Endodermal cell (in vitro differentiated cells): ENCODE measurements around the gene LYL1. TPM values are rescaled to one million over a fixed set of nuclear protein-coding genes. Genes with fewer than 3 reads are reported as not detected.

Experiments
- DNase-seq: peaks from one replicate; pipeline ENCODE4 v3.0.0-alpha.2; 2017
- H3K27ac ChIP-seq: 2 replicates; pipeline ENCODE4 v1.5.1; 2013; ENCODE audit warnings: mild to moderate bottlenecking, low read depth, low read length, moderate library complexity
- H3K27me3 ChIP-seq: 2 replicates; pipeline ENCODE4 v1.6.1; 2013; ENCODE audit warnings: mild to moderate bottlenecking, low read length, moderate library complexity; ENCODE audit not compliant: insufficient read depth, control insufficient read depth, poor library complexity, severe bottlenecking
- H3K36me3 ChIP-seq: 2 replicates; pipeline ENCODE4 v1.7.0; 2013; ENCODE audit warnings: mild to moderate bottlenecking, low read length, moderate library complexity; ENCODE audit not compliant: control insufficient read depth, insufficient read depth
- H3K4me1 ChIP-seq: one replicate; pipeline ENCODE4 v1.7.0; 2013; ENCODE audit warnings: low read length; ENCODE audit not compliant: control insufficient read depth, insufficient read depth
- H3K4me3 ChIP-seq: 2 replicates; pipeline ENCODE4 v1.5.1; 2013; ENCODE audit warnings: mild to moderate bottlenecking, low read length, moderate library complexity
- H3K9ac ChIP-seq: 2 replicates; pipeline ENCODE4 v1.6.1; 2013; ENCODE audit warnings: mild to moderate bottlenecking, low read length, moderate library complexity; ENCODE audit not compliant: poor library complexity, severe bottlenecking; ENCODE audit errors: extremely low read depth
- H3K9me3 ChIP-seq: 2 replicates; pipeline ENCODE4 v1.6.1; 2013; ENCODE audit warnings: mild to moderate bottlenecking, low read length, moderate library complexity; ENCODE audit not compliant: control insufficient read depth
- H3K27ac Mint-ChIP-seq: 2 replicates; pipeline ENCODE4 v1.8.0; 2020; ENCODE audit warnings: mixed read lengths
- H3K27me3 Mint-ChIP-seq: 2 replicates; pipeline ENCODE4 v1.8.0; 2021; ENCODE audit warnings: mild to moderate bottlenecking, mixed read lengths; ENCODE audit not compliant: insufficient read depth
- H3K36me3 Mint-ChIP-seq: 2 replicates; pipeline ENCODE4 v1.8.0; 2020; ENCODE audit warnings: low read depth, mixed read lengths
- H3K4me1 Mint-ChIP-seq: 2 replicates; pipeline ENCODE4 v1.8.0; 2020; ENCODE audit warnings: mixed read lengths
- H3K4me3 Mint-ChIP-seq: 2 replicates; pipeline ENCODE4 v1.8.0; 2020; ENCODE audit warnings: mild to moderate bottlenecking, moderate library complexity, mixed read lengths
- H3K9me3 Mint-ChIP-seq: 2 replicates; pipeline ENCODE4 v1.8.0; 2020; ENCODE audit warnings: mild to moderate bottlenecking, mixed read lengths
- CTCF ChIP-seq: fragments of 200-600 bp; sonication (generic); conservative IDR thresholded peaks from 2 replicates; pipeline ENCODE4 v1.5.0; 2021; ENCODE audit warnings: antibody characterized with exemption, mild to moderate bottlenecking
- WGBS, 2 experiments: methylation state at CpG; one replicate each; pipeline versions ENCODE4 v1.1.5 to v1.1.7; 2013; ENCODE audit warnings: missing lambda C conversion rate in 2 of 2, mixed read lengths in 1 of 2; ENCODE audit not compliant: insufficient coverage in 1 of 2, insufficient read length in 1 of 2; 5-methylcytosine and 5-hydroxymethylcytosine counted together
- total RNA-seq, 2 donors: library from RNA; stranded (reverse); fragmentation: NEBNext Ultra II Directional in 1 of 2; extraction: Animal tissue kit (Norgen Biotek cat#: 25700) in 1 of 2; gene quantifications; 2 replicates in 1 of 2; 3 replicates in 1 of 2; pipeline ENCODE4 v1.2.1, GENCODE V29; 2021

LYL1 gene
- total RNA-seq, 2 donors from 2014 or later: 1.9 to 2.0 TPM

- Histone ChIP-seq H3K9ac (no peak overlapping the region), H3K4me1 (no peaks in the 10 kb centered on the region), H3K27me3 (no peaks in the 10 kb centered on the region), H3K27ac (no peak overlapping the region), H3K36me3 (peaks cover 62% of the 10 kb centered on the region), H3K4me3 (no peak overlapping the region), H3K9me3 (no peaks in the 10 kb centered on the region)
- Mint-ChIP-seq H3K36me3 (peaks cover 50% of the 10 kb centered on the region), H3K9me3 (no peaks in the 10 kb centered on the region), H3K4me1 (peaks cover 5% of the 10 kb centered on the region), H3K27me3 (no peaks in the 10 kb centered on the region), H3K4me3 (no peak overlapping the region), H3K27ac (no peak overlapping the region)
- DNase-seq: no peak
- no peak for TF ChIP-seq CTCF
- WGBS, 2 experiments: 96 to 100% methylated on average over 3 of the region's 3 CpGs
Observed at GRCh38 chr19:13134626-13135025, 32.0 kb upstream of the LYL1 start.

- H3K27me3 ChIP-seq: no peaks in the 10 kb centered on the region
- no peak for DNase-seq
- Mint-ChIP-seq H3K4me3 (no peak overlapping the region), H3K27me3 (no peaks in the 10 kb centered on the region), H3K9me3 (no peaks in the 10 kb centered on the region), H3K27ac (no peak overlapping the region), H3K36me3 (peaks cover 47% of the 10 kb centered on the region), H3K4me1 (no peaks in the 10 kb centered on the region)
- H3K4me1 ChIP-seq: no peaks in the 10 kb centered on the region
- no peak overlapping the region for H3K27ac ChIP-seq
- peaks cover 63% of the 10 kb centered on the region for H3K36me3 ChIP-seq
- no peaks in the 10 kb centered on the region for H3K9me3 ChIP-seq
- TF ChIP-seq CTCF: no peak
- whole genome bisulfite sequencing, 2 experiments: 91 to 98% methylated on average over 9 to 12 of the region's 12 CpGs
- H3K9ac ChIP-seq: no peak overlapping the region
- H3K4me3 ChIP-seq: no peak overlapping the region
Observed at GRCh38 chr19:13133241-13133870, 30.7 kb upstream of the LYL1 start.

GRCh38 chr19:13132471-13133180 is 30.0 kb upstream of the LYL1 start:
- Histone ChIP-seq H3K9ac (no peak overlapping the region), H3K36me3 (peaks cover 69% of the 10 kb centered on the region), H3K9me3 (no peaks in the 10 kb centered on the region), H3K4me1 (no peaks in the 10 kb centered on the region), H3K27me3 (no peaks in the 10 kb centered on the region), H3K4me3 (no peak overlapping the region), H3K27ac (no peak overlapping the region)
- WGBS, 2 experiments: 95 to 96% methylated on average over 3 to 8 of the region's 8 CpGs
- no peak overlapping the region for H3K27ac Mint-ChIP-seq
- H3K4me1 Mint-ChIP-seq: no peaks in the 10 kb centered on the region
- H3K9me3 Mint-ChIP-seq: no peaks in the 10 kb centered on the region
- peaks cover 45% of the 10 kb centered on the region for H3K36me3 Mint-ChIP-seq
- H3K4me3 Mint-ChIP-seq: no peak overlapping the region
- DNase-seq: no peak
- TF ChIP-seq CTCF: no peak
- H3K27me3 Mint-ChIP-seq: no peaks in the 10 kb centered on the region
